GM21737 (cell line): ENCODE data around the gene PPP1R1B.
"Not testable (repeated sequence)": the region's sequence is repeated elsewhere in the genome, so short reads cannot be mapped to it uniquely, and the experiment has no call there.

ENCODE experiments used
- ATAC-seq: cut with Tn5 transposase; IDR thresholded peaks from one replicate; pipeline ENCODE4 v1.9.1; 2021; ENCODE audit warnings: mild to moderate bottlenecking, moderate library complexity; ENCODE audit not compliant: unreplicated experiment

Gene PPP1R1B

DNA sequence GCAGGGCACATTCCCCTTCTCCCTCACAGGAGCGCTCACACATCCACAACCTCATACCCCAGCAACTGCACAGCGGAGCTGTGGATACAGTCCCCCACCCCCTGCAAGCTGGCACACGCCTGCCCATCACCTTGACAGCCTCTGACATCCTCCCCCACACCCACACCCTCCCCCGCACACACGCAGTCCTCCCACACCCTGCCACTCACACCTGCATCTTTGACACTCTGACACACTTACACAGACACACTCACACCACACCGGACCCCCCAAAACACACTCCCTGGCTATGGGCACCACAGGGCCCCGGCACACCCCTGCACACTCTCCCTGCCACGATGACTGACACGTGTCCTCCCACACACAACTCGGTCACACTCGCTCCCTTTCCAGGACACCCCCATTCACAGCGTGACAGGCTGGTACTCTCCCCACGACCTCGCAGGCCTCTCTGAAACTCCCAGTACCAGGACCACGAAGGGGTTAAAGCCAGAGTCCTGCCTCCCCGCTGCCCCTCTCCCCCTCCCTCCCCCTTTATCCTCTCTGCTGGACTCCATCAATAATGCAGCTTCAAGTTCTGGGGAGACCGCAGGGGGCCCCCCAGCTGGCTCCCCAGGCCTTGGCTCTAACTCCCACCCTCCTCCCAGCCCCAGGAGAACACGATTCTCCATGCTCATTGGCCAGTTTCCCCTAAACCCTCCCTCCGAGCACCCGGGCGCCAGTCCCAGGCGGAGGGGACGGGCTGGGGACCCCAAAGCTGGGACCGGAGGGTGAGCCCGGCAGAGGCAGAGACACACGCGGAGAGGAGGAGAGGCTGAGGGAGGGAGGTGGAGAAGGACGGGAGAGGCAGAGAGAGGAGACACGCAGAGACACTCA lies at the start of gene PPP1R1B:
TSS of gene PPP1R1B (plus strand) at position 782 of the 876 bp plus-strand sequence. CDS start 441 bp downstream, outside the sequence.
- ATAC-seq: no peak

DNA sequence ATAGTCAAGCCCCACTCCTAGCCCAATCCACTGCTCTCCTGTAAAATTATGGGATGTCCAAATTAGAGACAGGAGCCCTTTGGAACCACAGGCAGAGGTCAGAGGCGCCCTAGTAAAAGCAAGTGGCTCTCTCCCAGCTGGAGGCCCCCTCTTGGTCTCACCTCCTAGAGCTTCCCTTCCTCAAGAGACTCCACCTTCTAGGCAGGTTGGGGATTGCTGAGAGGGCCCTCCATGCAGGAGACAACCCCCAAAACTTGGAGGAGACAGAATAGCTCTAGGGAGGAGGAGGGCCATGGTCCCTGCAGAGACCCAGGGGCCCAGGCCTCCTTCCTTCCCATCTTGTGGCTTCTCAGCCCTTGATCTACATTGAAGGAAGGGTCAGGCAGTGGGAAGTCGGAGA lies 48.5 kb upstream of the PPP1R1B start:
- ATAC-seq: no peak

DNA sequence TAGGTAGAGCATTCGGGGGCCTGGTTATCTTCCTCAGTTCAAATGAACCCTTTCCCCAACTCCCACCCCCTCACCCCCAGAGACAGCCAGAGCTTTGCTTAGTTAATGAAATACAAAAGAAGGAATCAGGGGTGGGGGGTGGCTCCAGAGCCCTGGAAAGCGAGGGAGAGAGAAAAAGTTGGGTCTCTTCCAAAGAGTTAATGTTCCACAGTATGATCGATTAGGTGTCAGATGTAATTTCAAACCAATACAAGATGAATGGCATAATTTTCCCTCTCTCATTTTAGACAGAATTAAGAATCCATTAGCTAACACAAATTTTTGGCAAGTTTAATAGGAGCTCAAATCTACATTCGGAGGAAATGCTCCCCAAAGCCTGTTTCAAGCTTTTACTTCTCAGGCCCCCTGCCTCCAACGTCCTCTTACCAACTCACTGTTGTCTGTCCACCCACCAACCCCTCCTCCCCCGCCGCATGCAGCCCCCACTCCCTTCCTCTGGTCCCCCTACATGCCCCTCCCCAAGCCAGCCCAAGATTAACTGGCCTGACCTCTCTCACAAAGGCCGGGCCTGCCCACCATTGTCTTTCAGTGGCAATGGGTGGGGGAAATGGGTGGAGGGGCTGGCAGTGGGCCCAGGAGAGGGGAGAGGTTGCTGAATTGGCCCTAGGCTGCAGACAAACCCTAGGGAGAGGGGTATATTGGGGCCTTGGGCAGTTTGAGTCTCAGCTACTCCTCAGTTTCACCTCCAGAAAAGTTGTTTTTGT lies 47.3 kb upstream of the PPP1R1B start:
- ATAC-seq: no peak

DNA sequence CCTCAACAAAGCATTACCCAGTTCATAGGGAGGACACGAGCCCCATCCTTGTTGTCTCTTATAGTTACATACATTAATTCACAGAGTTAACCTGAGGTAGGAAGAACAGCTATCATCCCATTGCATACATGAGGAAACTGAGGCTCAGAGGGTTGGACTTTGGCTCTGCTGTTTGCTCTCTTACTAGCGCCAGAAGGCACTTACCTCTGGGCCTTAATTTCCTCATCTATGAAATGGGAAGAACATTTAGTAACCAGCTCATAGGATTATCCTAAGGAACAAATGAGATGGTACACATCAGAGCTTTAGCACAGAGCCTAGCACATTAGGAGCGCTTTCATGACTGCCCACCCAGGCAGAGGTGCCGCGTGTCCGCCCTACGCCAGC lies 46.7 kb upstream of the PPP1R1B start:
- no peak for ATAC-seq

DNA sequence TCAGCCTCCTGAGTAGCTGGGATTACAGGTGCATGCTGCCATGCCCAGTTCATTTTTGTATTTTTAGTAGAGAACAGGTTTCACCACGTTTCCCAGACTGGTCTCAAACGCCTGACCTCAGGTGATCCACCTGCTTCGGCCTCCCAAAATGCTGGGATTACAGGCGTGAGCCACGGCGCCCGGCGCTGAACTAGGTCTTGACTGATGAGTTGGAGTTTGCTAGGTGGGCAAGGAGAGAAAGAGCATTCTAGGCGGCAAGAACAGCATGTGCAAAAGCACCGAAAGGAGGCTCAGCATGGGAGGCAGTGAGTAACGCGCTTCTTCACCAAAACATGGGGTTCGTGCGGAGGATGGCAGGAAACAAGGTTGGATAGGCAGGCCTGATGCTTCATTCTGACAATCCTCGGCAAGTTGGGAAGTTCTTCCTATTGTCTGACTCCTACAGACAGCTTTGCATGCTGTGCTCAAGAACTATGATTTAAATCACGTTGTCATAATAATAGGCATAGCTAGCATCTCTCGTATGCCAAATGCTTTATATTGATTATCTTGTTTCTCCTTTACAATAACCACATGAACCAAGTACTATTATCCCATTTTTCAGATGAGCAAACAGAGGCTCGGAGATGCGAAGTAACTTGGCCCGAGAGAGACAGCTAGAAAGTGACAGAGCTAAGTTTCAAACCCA lies 45.5 kb upstream of the PPP1R1B start:
- no peak for ATAC-seq

DNA sequence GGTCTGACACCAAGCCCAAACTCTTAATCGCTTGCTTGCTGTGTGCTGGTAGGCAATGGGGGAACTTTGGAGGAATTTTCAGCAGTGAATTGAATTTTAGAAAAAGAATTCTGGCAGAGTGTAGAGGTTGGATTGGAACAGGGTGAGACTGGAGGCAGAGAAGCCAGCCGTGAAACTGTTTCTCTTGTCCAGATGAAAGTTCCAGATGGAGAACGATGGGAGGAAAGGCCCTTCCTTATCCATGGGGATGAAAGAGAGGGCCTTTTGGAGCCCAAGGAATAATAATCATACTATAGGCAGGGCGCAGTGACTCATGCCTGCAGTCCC lies 45.0 kb upstream of the PPP1R1B start:
- no peak for ATAC-seq

DNA sequence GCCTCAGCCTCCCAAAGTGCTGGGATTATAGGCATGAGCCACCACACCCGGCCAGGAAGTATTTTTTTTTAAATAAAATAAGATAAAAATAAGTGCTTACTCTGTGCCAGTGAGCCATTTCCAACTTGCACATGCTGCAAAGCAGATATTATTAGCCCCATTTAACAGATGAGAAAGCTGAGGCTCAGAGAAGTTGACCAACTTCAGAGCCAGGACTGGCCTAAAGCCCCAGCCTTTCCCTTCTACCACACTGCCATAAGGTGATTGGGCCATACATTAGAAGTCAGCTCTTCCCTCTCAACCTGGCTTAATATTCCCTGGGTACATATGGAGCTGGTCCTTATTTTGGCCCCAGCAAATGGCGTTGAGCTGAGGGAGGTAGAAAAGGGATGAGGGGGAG lies 44.1 kb upstream of the PPP1R1B start:
- no peak for ATAC-seq

DNA sequence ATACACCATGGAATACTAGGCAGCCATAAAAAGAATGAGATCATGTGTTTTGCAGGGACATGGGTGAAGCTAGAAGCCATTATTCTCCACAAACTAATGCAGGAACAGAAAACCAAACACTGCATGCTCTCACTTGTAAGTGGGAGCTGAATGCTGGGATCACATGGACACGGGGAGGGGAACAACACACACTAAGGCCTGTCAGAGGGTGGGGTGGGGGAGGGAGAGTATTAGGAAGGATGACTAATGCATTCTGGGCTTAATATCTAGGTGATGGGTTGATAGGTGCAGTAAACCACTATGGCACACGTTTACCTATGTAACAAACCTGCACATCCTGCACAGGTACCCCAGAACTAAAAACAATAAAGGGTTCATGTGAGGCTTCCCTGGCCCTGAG lies 36.6 kb upstream of the PPP1R1B start:
- not testable (repeated sequence) for ATAC-seq

DNA sequence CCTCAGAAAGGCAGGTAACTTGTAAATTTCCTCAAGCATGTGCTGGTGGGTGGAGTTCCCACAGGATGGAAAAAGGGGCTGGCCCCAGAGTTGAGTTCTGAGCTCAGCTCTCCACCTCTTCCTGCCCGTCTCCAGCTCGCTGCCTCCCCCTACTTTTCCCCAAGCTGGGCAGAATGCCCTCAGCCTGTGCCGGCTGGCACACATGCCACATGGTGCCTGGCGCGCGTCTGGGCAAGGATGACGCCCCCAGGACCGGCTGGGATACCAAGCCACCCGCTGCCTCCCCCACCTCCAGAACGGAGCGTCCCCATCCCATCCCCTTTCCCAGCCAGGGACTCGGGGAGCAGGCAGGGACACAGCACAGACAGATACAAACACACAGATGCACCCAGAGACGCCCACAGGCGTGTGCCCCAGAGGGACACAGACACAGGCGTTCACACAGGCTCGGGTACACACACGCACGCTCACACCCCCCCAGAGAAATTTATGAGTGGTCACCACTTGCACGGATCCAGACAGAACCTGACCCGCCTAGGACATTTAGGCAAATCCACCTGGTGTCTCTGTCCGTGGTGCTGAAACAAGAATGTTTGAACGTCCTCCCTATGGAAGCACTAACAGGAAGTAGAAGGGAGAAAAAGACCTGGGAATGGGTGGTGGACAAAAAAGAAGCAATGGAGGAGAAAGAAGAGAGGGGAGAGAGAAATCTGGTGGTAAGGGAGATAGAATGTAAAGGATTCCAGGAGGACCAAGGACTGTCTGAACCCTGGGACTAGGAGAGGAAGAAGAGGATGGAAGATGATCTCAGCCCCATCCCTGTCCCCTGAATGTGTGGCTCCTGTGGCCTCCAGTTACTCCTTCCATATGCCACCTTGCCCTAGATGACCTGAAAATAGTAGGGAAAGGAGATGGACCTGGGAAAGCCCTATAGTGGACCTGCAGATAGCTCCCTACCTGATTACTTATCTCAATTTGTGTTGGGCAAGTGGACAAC lies 34.5 kb upstream of the PPP1R1B start:
- ATAC-seq: no peak

DNA sequence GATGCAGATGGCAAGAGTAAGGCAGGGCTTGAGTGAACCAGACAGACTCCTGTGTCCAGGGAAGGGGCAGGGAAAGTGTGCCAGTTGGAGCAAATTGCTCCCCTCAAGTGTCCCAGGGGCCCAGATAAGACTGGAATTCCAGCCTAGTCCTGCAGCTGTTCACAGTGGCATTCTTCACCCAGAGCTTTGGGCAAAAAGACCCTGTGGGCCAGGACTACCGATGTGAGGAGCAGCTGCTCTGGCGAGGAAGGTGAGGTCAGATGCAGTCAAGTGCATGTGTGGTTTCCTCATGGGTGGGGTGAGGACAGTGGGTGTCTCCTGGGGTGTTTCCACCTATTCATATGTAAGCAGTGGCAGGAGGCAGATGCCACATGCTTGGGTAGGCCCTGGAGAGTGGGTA lies 33.4 kb upstream of the PPP1R1B start:
- ATAC-seq: no peak

DNA sequence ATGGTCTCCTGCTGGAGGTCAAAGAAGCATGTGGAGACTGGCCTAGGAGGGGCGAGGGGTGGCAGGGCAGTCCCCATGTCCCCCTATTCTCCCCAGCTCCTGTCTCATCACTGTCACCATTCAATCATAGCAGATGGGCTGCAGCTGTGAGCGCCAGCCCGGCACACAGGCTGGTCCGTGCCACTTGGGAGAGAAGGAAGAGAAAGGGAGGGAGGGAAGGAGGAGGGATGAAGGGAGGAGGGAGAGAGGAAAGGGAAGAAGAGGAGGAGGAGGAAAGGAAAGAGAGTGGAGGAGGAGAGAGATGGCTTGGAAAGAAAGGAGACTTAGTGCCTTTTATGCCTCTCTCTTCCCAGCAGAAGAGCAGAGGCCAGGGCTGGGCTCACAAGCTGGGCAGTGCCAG lies 31.5 kb upstream of the PPP1R1B start:
- ATAC-seq: no peak

DNA sequence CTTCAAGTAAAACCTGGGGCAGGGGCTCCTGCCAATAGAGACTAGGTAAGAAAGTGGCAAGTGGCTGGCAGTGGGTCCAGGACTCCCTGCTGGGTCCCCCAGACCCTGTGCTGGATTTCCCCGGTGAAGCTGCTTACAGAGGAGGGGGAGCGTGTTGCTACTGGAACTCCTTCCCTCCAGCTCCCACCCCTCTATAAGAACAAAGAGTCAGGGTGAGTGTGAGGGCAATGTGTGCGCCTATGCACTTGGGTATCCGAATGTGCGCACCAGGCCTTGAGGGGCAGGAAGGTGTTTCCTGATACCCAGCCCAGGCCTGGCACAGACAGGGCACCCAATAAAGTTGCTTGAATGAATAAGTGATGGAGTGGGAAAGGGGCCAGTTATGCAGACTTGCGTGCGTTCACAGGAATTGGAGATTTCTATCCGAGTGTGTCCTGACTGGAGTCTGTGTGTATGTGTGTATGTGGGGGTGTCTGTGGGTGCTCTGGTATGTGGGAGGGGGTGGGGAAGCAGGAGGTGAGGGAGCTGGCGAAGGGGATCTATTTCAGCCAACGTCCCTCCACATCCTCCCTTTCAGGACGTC lies 30.7 kb upstream of the PPP1R1B start:
- ATAC-seq: no peak

DNA sequence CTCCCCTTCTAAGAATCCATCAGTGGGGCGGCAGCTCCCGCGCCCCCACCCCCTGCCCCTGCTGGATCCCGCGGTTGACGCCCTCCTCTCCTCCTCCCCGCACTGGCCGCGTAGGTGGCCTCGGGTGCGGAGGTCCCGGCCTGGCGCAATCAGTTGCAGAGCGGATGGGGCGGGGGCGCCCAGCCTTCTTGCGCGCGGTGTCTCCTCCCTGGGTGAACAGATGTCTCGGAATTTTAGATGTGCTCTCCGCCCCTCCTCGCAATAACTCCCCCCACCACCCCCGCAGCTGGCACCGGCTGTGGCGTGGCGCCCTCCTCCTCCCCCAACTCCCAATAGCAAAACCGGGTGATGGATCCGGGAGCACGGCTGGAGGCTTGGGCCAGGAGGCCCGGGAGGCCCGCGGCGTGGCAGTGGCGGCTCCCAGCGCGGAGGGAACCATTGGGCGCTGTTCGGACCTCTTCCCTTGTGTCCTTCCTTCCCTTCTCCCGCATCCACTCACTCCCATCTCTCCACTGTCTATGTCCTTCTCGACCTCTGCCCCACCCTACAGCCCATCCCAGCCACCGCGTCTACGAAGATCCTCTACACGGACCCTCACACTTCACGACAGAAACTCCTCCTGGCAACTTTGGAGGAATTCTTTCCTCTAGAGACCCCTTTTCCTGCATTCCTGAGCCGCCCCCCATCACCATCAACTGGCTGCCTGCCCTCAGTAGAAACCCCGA lies 30.0 kb upstream of the PPP1R1B start:
- no peak for ATAC-seq

DNA sequence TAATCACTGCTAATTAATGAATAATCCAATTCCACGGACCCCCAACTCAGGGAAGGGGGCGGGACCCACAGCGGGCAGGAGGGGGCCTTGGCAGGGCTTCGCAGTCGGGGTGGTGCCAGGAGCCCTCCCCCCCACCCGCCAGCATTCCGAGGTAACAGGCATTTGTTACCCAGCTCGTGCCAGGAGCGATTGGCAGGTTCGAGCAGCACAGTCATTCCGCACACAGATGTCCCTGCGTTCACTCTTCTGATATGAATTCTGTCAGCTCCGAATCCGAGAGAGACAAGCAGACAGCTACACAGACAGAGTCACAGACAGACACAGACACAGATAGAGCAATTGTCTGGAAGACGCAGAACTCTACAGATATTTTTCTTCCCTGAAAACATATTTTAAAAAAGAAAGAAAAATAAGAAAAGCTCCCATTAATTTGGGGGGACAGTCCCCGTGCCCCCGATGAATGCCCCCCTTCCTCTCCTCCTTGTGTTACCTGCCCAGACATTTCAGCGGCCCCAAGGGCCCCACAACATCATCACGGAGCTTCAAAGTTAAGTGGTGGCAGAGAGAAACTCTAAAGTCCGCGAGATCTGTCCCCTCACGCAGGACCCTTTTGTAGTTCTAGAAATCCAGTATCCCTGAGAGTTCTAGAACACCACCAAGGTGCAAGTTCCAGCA lies 29.2 kb upstream of the PPP1R1B start:
- no peak for ATAC-seq

DNA sequence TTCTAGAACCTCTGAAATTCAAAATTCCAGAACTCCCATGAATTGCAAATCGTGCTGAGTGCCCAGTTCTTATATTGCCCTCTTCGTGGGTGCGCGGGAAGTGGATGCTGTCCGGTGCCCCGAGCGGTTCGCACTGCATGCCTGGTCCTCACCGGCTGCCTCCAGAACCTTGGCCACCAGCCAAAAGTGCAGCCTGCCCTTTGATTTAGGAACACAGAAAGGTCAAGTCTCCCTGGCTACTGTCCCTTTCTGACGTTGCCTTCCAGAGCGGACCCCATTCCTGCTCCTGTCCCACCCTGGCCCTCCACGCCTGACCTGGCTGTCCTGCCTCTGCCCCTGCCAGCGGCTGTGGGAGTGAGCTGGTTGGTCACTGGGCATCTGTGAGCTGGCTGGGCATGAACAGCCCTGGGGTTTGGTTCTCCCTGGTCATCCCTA lies 28.7 kb upstream of the PPP1R1B start:
- no peak for ATAC-seq

DNA sequence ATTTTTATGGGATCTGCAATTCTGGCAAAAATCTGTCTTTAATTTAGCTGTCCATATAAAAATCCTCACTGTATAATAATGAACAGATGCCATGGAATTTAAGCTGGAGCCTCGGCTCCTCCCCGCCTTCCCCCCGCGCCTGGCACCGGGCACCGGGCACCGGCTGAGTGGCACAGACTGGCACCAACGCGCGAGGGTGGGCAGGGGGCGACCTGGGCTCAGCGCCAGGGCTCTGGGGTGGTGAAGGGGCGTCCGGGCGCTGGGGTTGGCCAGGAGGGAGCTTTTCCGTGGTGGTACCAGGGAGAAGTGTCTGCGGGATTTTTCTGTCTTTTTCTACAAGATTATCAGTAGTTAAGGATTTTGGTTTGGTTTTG lies 28.1 kb upstream of the PPP1R1B start:
- ATAC-seq: no peak

DNA sequence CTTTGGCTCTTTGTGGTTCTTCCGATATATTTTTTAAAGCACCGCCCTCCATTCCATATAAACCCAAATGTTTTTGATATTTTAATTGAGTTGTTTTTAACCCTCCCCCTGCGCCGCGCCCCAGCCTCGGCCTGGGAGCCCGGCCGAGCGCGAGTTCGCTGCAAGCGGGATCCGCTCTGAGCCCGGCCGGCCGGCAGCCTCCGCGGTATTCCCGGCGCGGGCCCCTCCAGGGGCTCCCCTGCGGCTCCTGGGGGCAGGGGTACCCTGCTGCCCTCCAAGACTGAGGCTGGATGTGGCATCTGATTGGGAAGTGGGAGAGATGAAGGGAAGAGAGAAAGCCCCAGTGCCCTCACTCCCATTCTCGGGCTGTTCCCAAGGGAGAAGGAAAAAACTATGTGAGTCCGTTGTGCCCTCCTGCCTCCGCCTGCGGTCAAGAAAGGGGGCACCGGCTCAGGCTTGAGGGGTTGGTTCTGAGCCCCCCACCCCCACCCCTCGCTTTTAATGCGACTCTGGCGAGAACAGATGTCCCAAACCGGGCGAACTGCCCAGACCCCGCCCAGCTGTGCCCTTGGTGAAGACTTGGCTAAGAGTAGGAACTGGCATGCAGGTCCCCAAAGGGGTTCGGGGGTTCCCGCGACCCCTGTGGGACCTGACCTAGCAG lies 27.6 kb upstream of the PPP1R1B start:
- no peak for ATAC-seq

DNA sequence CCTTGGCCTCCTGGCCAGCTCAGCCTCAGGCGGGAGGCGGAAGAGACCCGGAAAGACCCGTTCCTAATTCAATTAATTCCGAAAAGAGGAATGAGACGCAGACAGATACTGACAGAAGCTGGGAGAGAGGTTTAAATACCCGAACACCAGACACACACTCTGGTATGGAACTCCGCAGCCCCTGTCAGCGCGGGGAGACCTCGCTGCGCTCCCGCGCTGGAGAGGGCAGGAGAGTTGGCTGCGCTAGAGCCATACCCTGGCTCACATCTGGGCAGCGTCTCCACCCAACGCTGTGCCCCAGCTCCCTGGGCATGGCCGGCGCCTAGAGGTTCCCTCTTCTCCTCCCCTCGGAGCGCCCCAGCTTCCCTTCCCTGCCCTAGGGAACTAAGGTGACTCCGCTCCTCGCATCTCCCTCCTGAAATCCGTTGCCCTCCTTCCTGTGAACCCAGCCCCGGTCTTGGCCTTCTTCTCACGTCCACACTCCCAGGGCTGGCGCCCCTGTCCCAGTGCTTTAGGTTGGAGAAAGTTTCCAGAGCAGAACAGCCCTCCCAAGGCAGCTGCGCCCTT lies 27.0 kb upstream of the PPP1R1B start:
- ATAC-seq: no peak
